GM18951 (cell line): ENCODE measurements around the gene SPATA13.

Source experiments
- POLR2A ChIP-seq: IDR thresholded peaks from 4 replicates; pipeline ENCODE4 v1.6.1; 2011; ENCODE audit warnings: mild to moderate bottlenecking; ENCODE audit not compliant: insufficient read length, insufficient read depth; ENCODE audit errors: extremely low read depth
- in situ Hi-C: fragments of 300-500 bp; cut with MboI; formaldehyde crosslinking; loops from one replicate; pipeline ENCODE4 v1.12.0; 2022; ENCODE audit warnings: low sequenced_read_pairs, mixed read lengths, inconsistent platforms; ENCODE audit not compliant: unreplicated experiment

The SPATA13 gene

GRCh38 chr13:24284889-24285565 lies 124.5 kb downstream of the SPATA13 start:
- no peak for TF ChIP-seq POLR2A
- in situ Hi-C loops = no loop called here

DNA sequence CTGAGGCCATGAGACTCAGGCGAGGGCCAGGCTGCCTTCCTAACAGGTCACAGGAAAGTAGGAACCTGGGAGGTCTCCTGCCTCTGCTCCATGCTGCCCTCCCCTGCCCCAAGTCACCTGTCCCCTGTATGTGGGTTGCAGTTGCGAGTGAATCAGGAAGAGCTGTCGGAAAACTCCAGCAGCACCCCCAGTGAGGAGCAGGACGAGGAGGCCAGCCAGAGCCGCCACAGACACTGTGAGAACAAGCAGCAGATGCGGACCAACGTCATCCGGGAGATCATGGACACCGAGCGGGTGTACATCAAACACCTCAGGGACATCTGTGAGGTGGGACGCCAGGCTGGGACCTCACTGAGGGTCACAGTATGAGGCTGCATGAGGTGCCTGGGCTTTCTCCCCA lies 126.1 kb downstream of the SPATA13 start:
- TF ChIP-seq POLR2A = no peak
- in situ Hi-C loops = no loop called here

GRCh38 chr13:24287748-24288287 lies 127.3 kb downstream of the SPATA13 start:
- TF ChIP-seq POLR2A = no peak
- in situ Hi-C loops = no loop called here

DNA sequence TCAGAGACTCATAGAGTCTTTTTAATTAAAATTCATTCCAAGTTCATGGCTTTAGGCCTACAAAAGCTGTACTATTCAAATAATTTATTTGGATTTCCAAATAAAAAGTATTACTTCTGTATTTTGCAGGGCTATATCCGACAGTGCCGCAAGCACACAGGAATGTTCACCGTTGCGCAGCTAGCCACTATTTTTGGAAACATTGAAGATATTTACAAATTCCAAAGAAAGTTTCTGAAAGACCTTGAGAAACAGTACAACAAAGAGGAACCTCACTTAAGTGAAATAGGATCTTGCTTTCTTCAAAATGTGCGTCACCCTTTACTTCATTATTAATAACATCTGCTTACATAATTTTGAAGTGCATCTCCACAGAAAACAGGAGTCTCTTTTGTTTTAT lies 128.3 kb downstream of the SPATA13 start:
- in situ Hi-C loops = no loop called here
- no peak for TF ChIP-seq POLR2A

DNA sequence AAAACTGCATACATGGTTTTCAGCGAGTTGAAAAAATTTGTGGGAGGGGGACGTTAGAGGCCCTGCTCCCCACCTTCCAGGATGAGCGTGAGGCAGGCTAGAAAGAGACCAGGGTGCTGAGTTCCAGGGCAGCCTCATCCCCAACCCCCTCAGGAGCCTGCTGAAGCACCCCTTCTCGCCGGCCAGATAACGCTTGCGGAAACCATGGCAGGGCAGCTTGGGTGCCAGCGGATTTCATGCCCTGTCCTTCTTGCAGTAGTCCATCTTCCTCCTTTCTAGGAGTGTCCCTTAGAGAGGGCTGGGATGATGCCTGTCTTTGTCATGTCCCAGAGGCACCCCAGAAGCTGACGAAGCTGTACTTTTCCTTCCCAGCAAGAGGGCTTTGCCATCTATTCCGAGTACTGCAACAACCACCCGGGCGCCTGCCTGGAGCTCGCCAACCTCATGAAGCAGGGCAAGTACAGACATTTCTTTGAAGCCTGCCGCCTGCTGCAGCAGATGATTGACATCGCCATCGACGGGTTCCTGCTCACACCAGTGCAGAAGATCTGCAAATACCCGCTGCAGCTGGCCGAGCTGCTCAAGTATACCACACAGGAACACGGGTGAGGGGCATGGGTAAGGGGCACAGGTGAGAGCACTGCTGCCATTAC lies 129.9 kb downstream of the SPATA13 start:
- no peak for TF ChIP-seq POLR2A
- in situ Hi-C loops = no loop called here

DNA sequence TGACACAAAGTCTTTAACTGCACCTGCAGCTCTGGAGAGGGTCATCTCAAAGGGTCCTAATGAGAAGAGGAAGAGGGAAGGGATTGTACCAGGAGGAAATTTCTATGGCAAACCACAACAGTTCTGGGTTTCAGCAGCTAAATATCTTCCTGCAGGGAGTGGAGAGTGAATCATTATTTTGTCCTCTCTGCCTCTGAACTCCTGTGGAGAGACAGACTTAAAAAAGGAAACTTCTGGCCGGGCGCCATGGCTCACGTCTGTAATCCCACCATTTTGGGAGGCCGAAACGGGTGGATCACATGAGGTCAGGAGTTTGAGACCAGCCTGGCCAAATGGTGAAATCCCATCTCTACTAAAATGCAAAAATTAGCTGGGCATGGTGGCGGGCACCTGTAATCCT lies 132.0 kb downstream of the SPATA13 start:
- in situ Hi-C loops = no loop called here
- TF ChIP-seq POLR2A = no peak

GRCh38 chr13:24293746-24294145 lies 133.2 kb downstream of the SPATA13 start:
- in situ Hi-C loops = no loop called here
- TF ChIP-seq POLR2A = no peak

GRCh38 chr13:24299488-24300114 lies 139.1 kb downstream of the SPATA13 start:
- in situ Hi-C loops = no loop called here
- no peak for TF ChIP-seq POLR2A

- TF ChIP-seq POLR2A = no peak
These were observed 140.9 kb downstream of the SPATA13 start for GRCh38 chr13:24301434-24301833.

GRCh38 chr13:24301911-24302310 lies 141.4 kb downstream of the SPATA13 start:
- TF ChIP-seq POLR2A = no peak
- in situ Hi-C loops = no loop called here

More at GRCh38 chr13:24301434-24301833, 140.9 kb downstream of the SPATA13 start:
- in situ Hi-C loops = no loop called here

- TF ChIP-seq POLR2A = no peak
- in situ Hi-C loops = no loop called here
These were observed 144.1 kb downstream of the SPATA13 start for GRCh38 chr13:24304620-24305019.

DNA sequence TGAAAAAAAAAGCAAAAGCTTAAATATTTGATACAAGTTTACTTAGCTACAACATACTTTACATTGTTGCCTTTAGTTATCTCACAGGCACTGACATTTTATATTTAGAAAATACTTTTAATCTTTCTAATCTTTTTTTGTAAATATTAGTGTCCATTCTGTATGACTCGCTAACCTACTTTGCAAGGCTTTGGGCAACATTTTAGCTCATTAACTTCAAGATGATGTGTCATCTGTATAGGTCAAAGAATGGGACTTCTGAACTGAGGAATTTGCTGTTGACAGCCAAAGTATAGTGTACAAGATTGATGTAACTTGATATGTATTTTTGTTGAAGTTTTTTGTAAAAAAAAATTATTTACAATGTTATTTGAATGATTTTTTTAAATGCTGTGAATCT lies 146.1 kb downstream of the SPATA13 start:
- in situ Hi-C loops = no loop called here
- no peak for TF ChIP-seq POLR2A

DNA sequence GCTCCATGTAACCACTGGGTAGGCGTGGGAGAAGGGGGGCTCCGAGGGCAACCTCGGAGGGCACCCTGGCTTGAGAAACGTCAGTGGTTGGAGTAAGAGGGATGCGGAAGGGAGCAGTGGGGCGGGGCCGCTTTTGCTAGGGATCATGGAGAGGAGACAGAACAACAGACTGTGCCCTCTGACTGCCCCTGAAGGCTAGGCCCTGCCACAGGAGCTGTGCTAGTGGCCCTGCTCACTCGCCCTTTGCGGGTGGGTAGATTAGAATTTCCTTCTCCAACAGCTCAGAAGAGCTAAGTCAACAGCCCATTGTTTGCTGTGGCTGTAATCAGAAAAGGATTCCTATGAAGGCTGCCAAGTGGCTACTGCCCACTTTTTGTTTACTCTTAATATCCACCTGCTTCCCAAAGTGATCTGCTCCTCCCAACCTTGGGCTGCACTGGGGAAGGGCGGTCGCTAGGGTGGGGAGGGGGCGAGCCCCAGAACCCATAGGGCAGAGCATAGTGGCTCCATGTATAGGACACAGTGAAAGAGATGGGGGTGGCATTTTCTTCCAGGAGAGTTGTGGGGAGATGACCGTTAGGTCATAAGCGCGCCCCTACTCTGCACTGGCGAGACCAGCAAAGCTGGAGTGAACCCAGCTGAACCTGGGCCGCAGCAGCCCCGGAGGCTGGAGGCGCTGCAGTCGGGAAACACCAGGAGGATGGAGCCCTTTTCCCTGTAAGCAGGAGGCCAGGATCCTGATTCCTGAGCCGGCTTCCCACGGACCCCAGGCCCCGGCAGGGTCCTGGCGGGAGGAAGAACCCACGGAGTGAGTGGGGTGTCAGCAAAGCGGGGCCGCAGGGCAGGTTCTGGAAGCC lies 146.9 kb downstream of the SPATA13 start:
- in situ Hi-C loops = no loop called here
- no peak for TF ChIP-seq POLR2A

GRCh38 chr13:24308068-24308445 lies 147.5 kb downstream of the SPATA13 start:
- TF ChIP-seq POLR2A = no peak
- in situ Hi-C loops = no loop called here
